ENCODE data around the gene TMEM69. TPM values are rescaled to one million over a fixed set of nuclear protein-coding genes. Genes with fewer than 3 reads are reported as not detected.

The TMEM69 gene
- total and polyA plus RNA-seq, 2 experiments from 2014 or later: 59.7 to 62.4 TPM

- no peak overlapping the region for H3K4me3 Mint-ChIP-seq
- Histone ChIP-seq H4K20me1 (replicated peaks; ENCODE audit: insufficient read depth) (peaks cover 38% of the 10 kb centered on the region), H3K36me3 (ENCODE audit: insufficient read depth) (peaks cover 55% of the 10 kb centered on the region), H2AFZ (no peak overlapping the region), H3K4me1 (ENCODE audit: insufficient read depth) (no peaks in the 10 kb centered on the region), H3K4me2 (no peak overlapping the region), H3K79me2 (replicated peaks; ENCODE audit: insufficient read depth) (peaks cover 73% of the 10 kb centered on the region), H3K27ac (ENCODE audit: low read depth) (no peak overlapping the region), H3K9me2 (ENCODE audit: insufficient read depth) (no peaks in the 10 kb centered on the region), H3K4me3 (no peak overlapping the region), H3K27me3 (ENCODE audit: insufficient read depth) (no peaks in the 10 kb centered on the region), H3F3A (replicated peaks; ENCODE audit: low read depth) (0 out of 2 replicates have a peak, but pooled peaks cover 5% of the 10 kb centered on the region)
- peaks cover 66% of the 10 kb centered on the region for H3K36me3 Mint-ChIP-seq (ENCODE audit: low read depth)
- H3K27me3 Mint-ChIP-seq (ENCODE audit: insufficient read depth, low read depth, poor library complexity): peaks cover 4% of the 10 kb centered on the region
- peaks cover 10% of the 10 kb centered on the region for H3K4me1 Mint-ChIP-seq
- DNase-seq (ENCODE audit: low spot score) (no peak), ATAC-seq (no peak)
- H3K9me3 Mint-ChIP-seq: no peaks in the 10 kb centered on the region
- no peak overlapping the region for H3K27ac Mint-ChIP-seq
- TF ChIP-seq REST (IDR thresholded peaks at IDR 0.05; ENCODE audit: unreplicated experiment): no peak
- TF ChIP-seq EZH2 (IDR thresholded peaks at IDR 0.05; ENCODE audit: low read depth, unreplicated experiment): no peak
- no peak for TF ChIP-seq EZH2phosphoT487 (IDR thresholded peaks at IDR 0.05; ENCODE audit: unreplicated experiment)
- no peak for TF ChIP-seq JUNB (IDR thresholded peaks at IDR 0.05; ENCODE audit: unreplicated experiment)
- no peak for TF ChIP-seq CREB1 (CRISPR knock-in tag; IDR thresholded peaks at IDR 0.05; ENCODE audit: low read depth)
- no peak for TF ChIP-seq POLR2AphosphoS5 (IDR thresholded peaks at IDR 0.05; ENCODE audit: low read depth)
- TF ChIP-seq ZNF462 (CRISPR knock-in tag; IDR thresholded peaks at IDR 0.05): no peak
- TF ChIP-seq ZNF114 (CRISPR knock-in tag; IDR thresholded peaks at IDR 0.05): no peak
- TF ChIP-seq CTCF (conservative IDR thresholded peaks at IDR 0.05; ENCODE audit: low read depth in 2 of 2): no peak
These were observed 28.8 kb upstream of the TMEM69 start for GRCh38 chr1:45659222-45659621.
